Amygdala (tissue), 56 donors: ENCODE measurements around the gene NRSN2.

Experiments
- DNase-seq, 56 donors: peaks; one replicate each; lab custom pipeline; 2025; lab: John Stamatoyannopoulos, UW

Gene NRSN2, protein sequence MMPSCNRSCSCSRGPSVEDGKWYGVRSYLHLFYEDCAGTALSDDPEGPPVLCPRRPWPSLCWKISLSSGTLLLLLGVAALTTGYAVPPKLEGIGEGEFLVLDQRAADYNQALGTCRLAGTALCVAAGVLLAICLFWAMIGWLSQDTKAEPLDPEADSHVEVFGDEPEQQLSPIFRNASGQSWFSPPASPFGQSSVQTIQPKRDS

DNA sequence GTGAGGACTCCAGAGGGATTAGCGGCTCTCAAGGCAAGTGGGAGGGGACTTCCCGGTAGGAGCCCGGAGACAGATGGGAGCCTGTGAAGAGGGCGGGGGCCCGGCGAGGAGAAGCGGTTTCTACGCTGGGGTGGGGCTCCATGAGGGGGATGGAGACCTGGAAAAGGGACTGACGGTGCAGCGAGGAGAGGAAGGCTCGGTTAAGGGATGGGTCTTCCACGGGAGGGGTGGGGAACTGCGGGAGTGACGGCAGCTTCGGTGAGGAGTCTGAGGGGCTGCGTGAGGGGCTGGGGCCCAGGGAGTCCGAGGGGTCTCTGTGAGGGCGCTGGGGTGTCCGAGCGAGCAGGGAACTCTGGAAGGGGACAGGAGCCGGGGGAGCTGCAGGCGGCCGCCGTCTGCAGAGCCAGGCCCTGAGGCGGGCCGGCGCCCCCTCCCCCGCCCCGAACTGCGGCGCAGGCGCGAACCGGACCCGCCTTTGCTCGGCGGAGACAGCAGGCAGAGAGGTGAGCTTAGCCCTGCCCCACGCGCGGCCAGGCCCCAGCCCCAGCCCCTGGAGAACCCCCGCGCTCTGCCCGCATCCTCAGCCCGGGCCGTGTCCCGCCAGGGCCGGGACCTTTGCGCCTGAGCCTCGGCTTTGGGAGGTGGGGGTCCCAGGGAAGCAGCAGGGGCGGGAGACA, at the start of gene NRSN2:
Gene NRSN2, plus strand, starts transcription at position 472 of the 677 bp plus-strand sequence. CDS start 2,533 bp downstream, outside the sequence.
- DNase-seq = peak in 49 of 56 donors; percentile 24 to 81 (median 61)

DNA sequence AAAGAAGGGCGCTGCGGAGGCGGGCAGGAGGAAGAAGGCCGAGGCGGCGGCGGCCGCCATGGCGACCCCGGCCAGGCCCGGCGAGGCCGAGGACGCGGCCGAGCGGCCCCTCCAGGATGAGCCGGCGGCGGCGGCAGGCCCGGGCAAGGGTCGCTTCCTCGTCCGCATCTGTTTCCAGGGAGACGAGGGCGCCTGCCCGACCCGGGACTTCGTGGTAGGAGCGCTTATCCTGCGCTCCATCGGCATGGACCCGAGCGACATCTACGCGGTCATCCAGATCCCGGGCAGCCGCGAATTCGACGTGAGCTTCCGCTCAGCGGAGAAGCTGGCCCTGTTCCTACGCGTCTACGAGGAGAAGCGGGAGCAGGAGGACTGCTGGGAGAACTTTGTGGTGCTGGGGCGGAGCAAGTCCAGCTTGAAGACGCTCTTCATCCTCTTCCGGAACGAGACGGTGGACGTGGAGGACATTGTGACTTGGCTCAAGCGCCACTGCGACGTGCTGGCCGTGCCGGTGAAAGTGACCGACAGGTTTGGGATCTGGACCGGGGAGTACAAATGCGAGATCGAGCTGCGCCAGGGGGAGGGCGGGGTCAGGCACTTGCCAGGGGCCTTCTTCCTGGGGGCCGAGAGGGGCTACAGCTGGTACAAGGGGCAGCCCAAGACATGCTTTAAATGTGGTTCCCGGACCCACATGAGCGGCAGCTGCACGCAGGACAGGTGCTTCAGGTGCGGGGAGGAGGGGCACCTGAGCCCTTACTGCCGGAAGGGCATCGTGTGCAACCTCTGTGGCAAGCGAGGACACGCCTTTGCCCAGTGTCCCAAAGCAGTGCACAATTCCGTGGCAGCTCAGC, 48.8 kb upstream of the NRSN2 start:
- DNase-seq = peak in 44 of 56 donors; percentile 5 to 71 (median 40)

- peak in 1 of 56 donors; percentile 2 for DNase-seq
Measured at GRCh38 chr20:298776-299391, 48.0 kb upstream of the NRSN2 start.

DNA sequence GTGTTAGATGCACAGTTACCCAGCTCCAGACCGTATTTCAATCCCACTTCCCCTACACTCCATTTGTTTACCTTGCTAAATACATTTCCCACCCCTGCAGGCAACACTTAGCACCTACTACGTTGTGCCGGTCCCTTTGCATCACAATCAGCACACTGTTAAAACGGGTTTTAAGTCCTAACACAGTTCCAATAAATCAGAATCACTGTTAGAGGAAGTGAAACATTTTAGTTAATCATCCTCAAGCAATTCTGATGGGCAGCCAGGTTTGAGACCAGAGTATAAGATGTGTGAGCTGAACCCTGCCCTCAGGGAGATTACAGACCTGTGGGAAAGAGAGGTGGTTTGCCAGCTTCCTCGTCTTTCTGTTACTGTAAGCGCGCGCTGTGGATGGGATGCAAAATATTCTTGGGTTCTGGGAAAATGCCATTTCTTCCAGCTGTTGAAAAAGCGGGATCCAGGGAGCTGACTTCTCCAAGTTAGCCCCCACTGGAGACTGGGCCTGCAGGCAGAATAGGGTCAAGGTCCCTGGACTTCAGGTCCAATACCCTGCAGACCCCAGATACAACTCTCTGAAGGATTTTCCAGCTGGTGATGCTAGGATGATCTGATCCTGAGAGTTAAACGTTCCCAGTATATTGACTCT, 46.4 kb upstream of the NRSN2 start:
- DNase-seq = no peak

- no peak for DNase-seq
Measured at GRCh38 chr20:301886-302848, 44.7 kb upstream of the NRSN2 start.

DNA sequence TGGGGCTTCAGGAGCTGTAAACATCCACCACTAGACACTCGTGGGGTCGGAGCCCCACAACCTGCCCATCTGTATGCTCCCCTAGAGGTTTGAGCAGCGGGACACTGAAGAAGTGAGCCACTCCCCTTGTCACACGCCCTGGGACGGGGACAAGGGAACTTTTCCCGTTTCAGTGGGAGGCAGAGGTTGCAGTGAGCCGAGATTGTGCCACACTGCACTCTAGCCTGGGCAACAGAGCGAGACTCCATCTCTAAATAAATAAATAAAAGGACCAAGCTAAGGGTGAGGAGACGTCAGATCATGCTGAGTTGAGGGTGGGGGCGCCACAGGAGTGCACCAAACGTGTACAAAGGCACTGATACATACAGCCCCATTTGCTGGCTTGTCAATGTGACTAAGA, 41.2 kb upstream of the NRSN2 start:
- DNase-seq = no peak

DNA sequence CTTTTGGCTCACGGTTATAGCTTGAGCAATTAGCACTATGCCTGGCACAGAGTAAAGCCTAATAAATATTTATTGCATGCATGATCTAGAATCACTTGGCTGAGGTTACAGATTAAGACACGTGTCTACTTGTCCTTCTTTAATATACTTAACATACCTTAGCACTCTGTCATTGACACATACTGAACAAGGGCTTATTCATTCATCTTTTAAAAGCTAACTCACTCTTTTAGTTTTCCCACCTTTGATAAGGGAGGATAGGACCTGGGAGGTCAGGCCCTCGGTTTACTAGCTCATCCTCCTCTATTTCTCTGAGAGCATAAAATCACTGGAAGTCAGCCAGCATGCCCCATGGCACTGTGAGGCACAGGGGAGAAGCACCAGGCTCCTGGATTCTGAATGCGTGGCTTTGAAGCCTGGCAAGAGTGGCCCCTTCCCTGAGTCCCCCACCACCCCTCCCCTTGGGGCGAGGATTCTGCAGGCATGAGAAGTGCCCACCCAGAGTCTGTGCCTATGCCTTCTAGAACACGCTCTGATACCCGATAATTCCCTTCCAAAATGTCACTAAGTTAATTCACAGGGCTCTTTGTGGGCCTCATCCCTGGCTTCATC, 38.4 kb upstream of the NRSN2 start:
- DNase-seq = no peak

DNA sequence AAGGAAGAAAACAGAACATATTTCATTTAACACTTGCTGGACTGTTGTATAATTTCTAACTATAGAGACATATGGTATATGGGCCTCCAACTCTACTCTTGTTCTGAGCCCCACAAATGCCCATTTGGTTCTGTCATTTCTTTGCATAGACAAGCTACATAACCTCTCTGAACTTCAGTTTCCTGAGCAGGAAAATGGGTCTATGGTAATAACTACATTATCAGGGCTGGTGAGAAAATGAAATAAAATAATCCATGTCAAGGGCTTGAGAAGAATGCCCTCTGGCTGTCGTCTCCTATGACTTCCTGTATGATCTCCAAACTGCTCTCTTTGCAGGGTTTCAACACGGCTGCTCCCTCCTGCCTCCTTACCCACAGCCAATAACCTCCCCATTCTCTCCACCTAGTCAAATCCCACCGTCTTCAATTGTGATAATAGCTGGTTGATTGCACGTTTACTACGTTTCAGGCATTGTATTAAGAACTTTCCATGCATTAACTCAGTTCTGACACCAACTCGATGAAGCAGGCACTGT, 37.5 kb upstream of the NRSN2 start:
- DNase-seq = peak in 1 of 56 donors; percentile 57

- DNase-seq = peak in 55 of 56 donors; percentile 80 to 100 (median 99)
Measured at GRCh38 chr20:309841-310644, 36.9 kb upstream of the NRSN2 start.

DNA sequence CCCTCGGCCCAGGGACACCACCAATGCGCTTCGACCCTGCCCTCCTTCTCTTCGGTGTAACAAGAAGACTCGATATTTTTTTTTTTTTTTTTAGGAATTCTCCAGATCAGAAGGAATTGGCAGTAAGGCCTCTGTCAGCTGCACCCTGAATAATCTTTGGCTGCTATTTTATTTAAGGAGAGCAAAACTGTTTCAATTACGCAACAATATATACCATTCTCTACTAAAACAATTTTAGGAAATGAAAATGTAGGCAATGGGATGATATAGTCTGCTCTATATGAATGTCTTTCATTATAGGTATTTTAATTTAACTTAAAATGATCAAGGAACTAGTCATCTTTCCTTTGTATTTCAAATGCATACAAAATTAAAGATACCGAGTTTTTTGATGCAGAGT, 36.3 kb upstream of the NRSN2 start:
- no peak for DNase-seq

DNA sequence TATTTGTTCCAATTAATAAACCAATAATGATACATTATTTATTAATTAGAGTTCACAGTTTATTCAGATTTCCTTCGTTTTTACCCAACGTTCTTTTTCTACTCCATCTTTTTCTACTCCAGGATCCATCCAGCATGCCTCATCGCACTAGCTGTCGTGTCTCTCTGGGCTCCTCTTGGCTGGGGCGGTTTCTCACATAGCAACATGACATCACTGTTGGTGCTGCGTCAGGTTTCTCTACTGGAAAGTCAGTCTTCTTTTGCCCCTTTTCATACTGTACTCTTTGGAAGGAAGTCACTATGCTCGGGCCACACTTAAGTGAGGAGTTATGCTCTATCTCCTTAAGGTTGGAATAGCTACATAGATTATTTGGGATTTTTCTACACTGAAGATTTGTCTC, 35.3 kb upstream of the NRSN2 start:
- no peak for DNase-seq

- DNase-seq = no peak
Measured at GRCh38 chr20:312067-312466, 34.8 kb upstream of the NRSN2 start.

GRCh38 chr20:312866-313265, 34.0 kb upstream of the NRSN2 start:
- no peak for DNase-seq

DNA sequence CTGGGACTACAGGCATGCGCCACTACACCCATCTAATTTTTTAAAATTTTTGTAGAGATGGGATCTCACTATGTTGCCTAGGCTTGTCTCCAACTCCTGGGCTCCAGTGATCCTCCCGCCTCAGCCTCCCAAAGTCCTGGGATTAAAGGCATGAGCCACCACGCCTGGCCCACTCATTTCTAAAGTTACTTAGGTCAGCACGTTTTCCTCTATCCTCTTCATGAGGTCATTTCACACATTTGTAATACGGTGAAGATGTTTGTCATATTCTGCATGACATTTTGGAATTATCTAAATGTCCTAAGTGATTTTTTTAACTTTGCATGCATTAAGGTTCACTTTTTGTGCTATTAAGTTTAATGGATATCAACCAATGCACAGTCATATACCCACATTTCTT, 33.5 kb upstream of the NRSN2 start:
- DNase-seq = no peak

GRCh38 chr20:313948-314347, 33.0 kb upstream of the NRSN2 start:
- no peak for DNase-seq

DNA sequence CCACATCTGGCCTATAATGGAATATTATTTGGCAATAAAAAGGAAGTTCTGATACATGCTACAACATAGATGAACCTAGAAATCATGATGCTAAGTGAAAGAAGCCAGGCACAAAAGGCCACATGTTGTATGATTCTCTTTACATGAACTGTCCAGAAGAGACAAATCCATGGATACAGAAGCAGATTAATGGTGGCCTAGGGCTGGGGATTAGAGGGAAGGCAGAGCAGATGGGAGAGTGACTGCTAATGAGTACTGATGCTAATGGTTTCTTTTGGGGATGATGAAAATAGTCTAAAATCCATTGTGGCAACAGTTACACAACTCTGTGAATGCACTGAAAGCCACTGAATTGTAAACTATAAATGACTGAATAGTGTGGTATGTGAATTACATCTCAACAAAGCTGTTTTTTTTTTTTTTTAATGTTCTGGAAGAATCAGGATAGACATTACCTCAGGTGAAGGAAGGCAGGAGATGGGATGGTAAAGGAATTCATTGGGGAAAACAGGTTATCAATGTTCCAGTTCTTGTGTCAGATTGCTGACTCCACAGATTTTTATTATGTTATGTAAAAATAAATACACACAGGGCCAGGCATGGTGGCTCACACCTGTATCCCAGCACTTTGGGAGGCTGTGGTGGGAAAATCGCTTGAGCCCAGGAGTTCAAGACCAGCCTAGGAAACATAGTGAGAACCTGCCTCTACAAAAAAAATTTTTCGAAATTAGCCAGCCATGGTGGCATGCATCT, 30.4 kb upstream of the NRSN2 start:
- no peak for DNase-seq
